Tibial nerve (tissue), 4 donors: ENCODE data around the gene CFAP20. TPM values are rescaled to one million over a fixed set of nuclear protein-coding genes. Genes with fewer than 3 reads are reported as not detected.
"Not testable (repeated sequence)": the region's sequence is repeated elsewhere in the genome, so short reads cannot be mapped to it uniquely, and the experiment has no call there.

ENCODE experiments used
- DNase-seq, 2 donors: peaks; one replicate each; pipeline ENCODE4 v3.0.0-alpha.2; 2019; ENCODE audit warnings: low spot score in 2 of 2
- H3K27ac ChIP-seq, 4 donors: fragments of 200-600 bp; sonication (generic) in 3 of 4; one replicate each; pipeline ENCODE4 v1.5.1; 2017 to 2019; ENCODE audit warnings: mild to moderate bottlenecking in 1 of 4
- H3K27me3 ChIP-seq, 2 donors: fragments of 200-600 bp; sonication (generic) in 1 of 2; one replicate each; pipeline versions ENCODE4 v1.5.1 to v1.6.0; 2017 to 2019
- H3K36me3 ChIP-seq, 3 donors: fragments of 200-600 bp; sonication (generic); one replicate each; pipeline ENCODE4 v1.5.1; 2018 to 2019
- H3K4me1 ChIP-seq, 4 donors: fragments of 200-600 bp; sonication (generic) in 3 of 4; one replicate each; pipeline ENCODE4 v1.5.1; 2017 to 2019
- H3K4me3 ChIP-seq, 4 donors: fragments of 200-600 bp; sonication (generic) in 3 of 4; one replicate each; pipeline ENCODE4 v1.5.1; 2017 to 2019; ENCODE audit warnings: mild to moderate bottlenecking in 1 of 4, moderate library complexity in 1 of 4
- H3K9me3 ChIP-seq, 4 donors: fragments of 200-600 bp; sonication (generic) in 3 of 4; one replicate each; pipeline ENCODE4 v1.5.1; 2017 to 2019
- CTCF ChIP-seq, 5 experiments: fragments of 200-600 bp in 3 of 5; fragments of 450-650 bp in 2 of 5; sonication (generic) in 3 of 5; IDR thresholded peaks; one replicate each; pipeline ENCODE4 v1.5.1; 2016 to 2019; ENCODE audit warnings: antibody characterized with exemption in 5 of 5, mild to moderate bottlenecking in 3 of 5, moderate library complexity in 2 of 5
- EP300 ChIP-seq, 2 donors: sonication (generic); formaldehyde crosslinking; IDR thresholded peaks; one replicate each; pipeline ENCODE4 v1.6.1; 2017; ENCODE audit warnings: antibody characterized with exemption in 2 of 2, mild to moderate bottlenecking in 1 of 2
- POLR2A ChIP-seq, 2 donors: fragments of 450-650 bp; IDR thresholded peaks; one replicate each; pipeline ENCODE4 v1.6.1; 2017; ENCODE audit warnings: antibody characterized with exemption in 2 of 2, mild to moderate bottlenecking in 2 of 2, moderate library complexity in 2 of 2
- WGBS, 2 donors: methylation state at CpG; one replicate each; pipeline ENCODE4 v1.1.5; 2018; 5-methylcytosine and 5-hydroxymethylcytosine counted together
- total RNA-seq, 4 donors: library from RNA; depleted of rRNA; stranded (reverse); fragments of >200 nt; gene quantifications; one replicate each; pipeline ENCODE4 v1.1.0, GENCODE V29; 2016

The CFAP20 gene
- total RNA-seq, 4 donors from 2014 or later: 19.9 to 32.4 (median 25.6) TPM

GRCh38 chr16:58086381-58087208 is 42.6 kb downstream of the CFAP20 start:
- no peak overlapping the region for H3K27ac ChIP-seq
- peaks cover 0 to 4% (median 0%) of the 10 kb centered on the region in 4 donors for H3K4me1 ChIP-seq
- H3K4me3 ChIP-seq: no peak overlapping the region
- no peaks in the 10 kb centered on the region for H3K36me3 ChIP-seq
- no peaks in the 10 kb centered on the region for H3K9me3 ChIP-seq
- TF ChIP-seq POLR2A (IDR thresholded peaks at IDR 0.05) (no peak), EP300 (IDR thresholded peaks at IDR 0.05) (no peak), CTCF (IDR thresholded peaks at IDR 0.05) (no peak)
- WGBS, 2 donors: 79 to 85% methylated on average over 19 of the region's 19 CpGs
- DNase-seq: no peak
- H3K27me3 ChIP-seq: no peaks in the 10 kb centered on the region

- Histone ChIP-seq H3K27ac (no peak overlapping the region), H3K4me1 (peaks cover 0 to 4% (median 0%) of the 10 kb centered on the region in 4 donors), H3K27me3 (no peaks in the 10 kb centered on the region), H3K9me3 (no peaks in the 10 kb centered on the region), H3K36me3 (no peaks in the 10 kb centered on the region), H3K4me3 (no peak overlapping the region)
- WGBS, 2 donors: 85 to 86% methylated on average over 21 of the region's 21 CpGs
- TF ChIP-seq EP300 (IDR thresholded peaks at IDR 0.05): no peak
- no peak for TF ChIP-seq POLR2A (IDR thresholded peaks at IDR 0.05)
- TF ChIP-seq CTCF (IDR thresholded peaks at IDR 0.05): no peak
- DNase-seq: no peak
Measured at GRCh38 chr16:58085584-58086251, 43.5 kb downstream of the CFAP20 start.

- WGBS, 2 donors: 93 to 96% methylated on average over 11 of the region's 11 CpGs
- no peak for TF ChIP-seq CTCF (IDR thresholded peaks at IDR 0.05)
- TF ChIP-seq POLR2A (IDR thresholded peaks at IDR 0.05): no peak
- no peak for TF ChIP-seq EP300 (IDR thresholded peaks at IDR 0.05)
Measured at GRCh38 chr16:58085171-58085570, 44.0 kb downstream of the CFAP20 start.

GRCh38 chr16:58084635-58085034 is 44.5 kb downstream of the CFAP20 start:
- Histone ChIP-seq H3K4me3 (no peak overlapping the region), H3K27me3 (no peaks in the 10 kb centered on the region), H3K9me3 (no peaks in the 10 kb centered on the region), H3K4me1 (peaks cover 0 to 4% (median 0%) of the 10 kb centered on the region in 4 donors), H3K36me3 (no peaks in the 10 kb centered on the region), H3K27ac (no peak overlapping the region)
- WGBS, 2 donors: 84% methylated on average over 6 of the region's 6 CpGs
- no peak for DNase-seq
- no peak for TF ChIP-seq POLR2A (IDR thresholded peaks at IDR 0.05)
- no peak for TF ChIP-seq EP300 (IDR thresholded peaks at IDR 0.05)
- TF ChIP-seq CTCF (IDR thresholded peaks at IDR 0.05): no peak

More at GRCh38 chr16:58085171-58085570, 44.0 kb downstream of the CFAP20 start:
- H3K27ac ChIP-seq: no peak overlapping the region
- no peak for DNase-seq
- H3K4me1 ChIP-seq: peaks cover 0 to 4% (median 0%) of the 10 kb centered on the region in 4 donors
- H3K9me3 ChIP-seq: no peaks in the 10 kb centered on the region
- no peaks in the 10 kb centered on the region for H3K36me3 ChIP-seq
- H3K27me3 ChIP-seq: no peaks in the 10 kb centered on the region
- no peak overlapping the region for H3K4me3 ChIP-seq

GRCh38 chr16:58082381-58082780 is 46.8 kb downstream of the CFAP20 start:
- DNase-seq: no peak
- Histone ChIP-seq H3K27ac (no peak overlapping the region), H3K36me3 (no peaks in the 10 kb centered on the region)

GRCh38 chr16:58080657-58081056 is 48.5 kb downstream of the CFAP20 start:
- H3K9me3 ChIP-seq: peaks cover 0 to 12% (median 0%) of the 10 kb centered on the region in 4 donors
- WGBS, 2 donors: 57 to 63% methylated on average over 5 of the region's 5 CpGs
- not testable (repeated sequence) for H3K4me3 ChIP-seq

More at GRCh38 chr16:58082381-58082780, 46.8 kb downstream of the CFAP20 start:
- no peak for TF ChIP-seq POLR2A (IDR thresholded peaks at IDR 0.05)
- no peak for TF ChIP-seq CTCF (IDR thresholded peaks at IDR 0.05)
- no peaks in the 10 kb centered on the region for H3K9me3 ChIP-seq
- H3K4me3 ChIP-seq: no peak overlapping the region
- no peaks in the 10 kb centered on the region for H3K4me1 ChIP-seq
- no peaks in the 10 kb centered on the region for H3K27me3 ChIP-seq

More at GRCh38 chr16:58080657-58081056, 48.5 kb downstream of the CFAP20 start:
- not testable (repeated sequence) for DNase-seq, H3K36me3 ChIP-seq, H3K27ac ChIP-seq, H3K4me1 ChIP-seq, H3K27me3 ChIP-seq
